Fibroblast of mammary gland (primary cell): ENCODE results near the gene ACE.

Experiments
- DNase-seq: peaks from one replicate; pipeline ENCODE4 v3.0.0-alpha.2; 2010; ENCODE audit warnings: low read depth
- H3K4me3 ChIP-seq: 2 replicates; pipeline ENCODE4 v1.5.1; 2011; ENCODE audit warnings: low read depth, mild to moderate bottlenecking, low read length, moderate library complexity; ENCODE audit not compliant: control insufficient read depth
- TF ChIP-seq, protein P1 (sequence below): conservative IDR thresholded peaks from 2 replicates; pipeline ENCODE4 v1.5.1; 2011; ENCODE audit warnings: low read depth, low read length, inconsistent platforms; ENCODE audit not compliant: control insufficient read depth, insufficient read depth

ACE gene

DNA sequence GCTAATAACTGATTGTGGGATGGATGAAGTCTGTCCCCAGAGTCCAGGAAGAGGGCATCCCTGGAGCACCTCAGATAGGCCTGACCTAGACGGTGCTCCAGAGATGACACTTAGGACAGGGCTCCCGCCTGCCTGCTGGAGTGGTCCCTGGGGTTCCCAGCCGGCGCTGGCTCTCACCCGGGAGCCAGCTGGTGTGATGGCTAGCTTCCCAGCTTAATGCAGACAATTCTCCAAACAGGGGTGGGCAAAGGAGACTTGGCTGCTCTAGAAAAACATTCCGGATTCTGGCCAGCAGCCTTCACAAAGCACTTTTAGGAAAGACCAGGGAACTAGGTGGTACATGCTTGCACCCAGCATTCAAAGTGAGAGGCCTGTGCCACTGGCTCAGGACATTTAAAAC is 18.6 kb downstream of the ACE start:
- TF ChIP-seq, protein P1, sequence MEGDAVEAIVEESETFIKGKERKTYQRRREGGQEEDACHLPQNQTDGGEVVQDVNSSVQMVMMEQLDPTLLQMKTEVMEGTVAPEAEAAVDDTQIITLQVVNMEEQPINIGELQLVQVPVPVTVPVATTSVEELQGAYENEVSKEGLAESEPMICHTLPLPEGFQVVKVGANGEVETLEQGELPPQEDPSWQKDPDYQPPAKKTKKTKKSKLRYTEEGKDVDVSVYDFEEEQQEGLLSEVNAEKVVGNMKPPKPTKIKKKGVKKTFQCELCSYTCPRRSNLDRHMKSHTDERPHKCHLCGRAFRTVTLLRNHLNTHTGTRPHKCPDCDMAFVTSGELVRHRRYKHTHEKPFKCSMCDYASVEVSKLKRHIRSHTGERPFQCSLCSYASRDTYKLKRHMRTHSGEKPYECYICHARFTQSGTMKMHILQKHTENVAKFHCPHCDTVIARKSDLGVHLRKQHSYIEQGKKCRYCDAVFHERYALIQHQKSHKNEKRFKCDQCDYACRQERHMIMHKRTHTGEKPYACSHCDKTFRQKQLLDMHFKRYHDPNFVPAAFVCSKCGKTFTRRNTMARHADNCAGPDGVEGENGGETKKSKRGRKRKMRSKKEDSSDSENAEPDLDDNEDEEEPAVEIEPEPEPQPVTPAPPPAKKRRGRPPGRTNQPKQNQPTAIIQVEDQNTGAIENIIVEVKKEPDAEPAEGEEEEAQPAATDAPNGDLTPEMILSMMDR = no peak
- no peak for DNase-seq
- no peak overlapping the region for H3K4me3 ChIP-seq

GRCh38 chr17:63496177-63496576 is 19.3 kb downstream of the ACE start:
- TF ChIP-seq, protein P1 = no peak
- H3K4me3 ChIP-seq = no peak overlapping the region
- DNase-seq = no peak

DNA sequence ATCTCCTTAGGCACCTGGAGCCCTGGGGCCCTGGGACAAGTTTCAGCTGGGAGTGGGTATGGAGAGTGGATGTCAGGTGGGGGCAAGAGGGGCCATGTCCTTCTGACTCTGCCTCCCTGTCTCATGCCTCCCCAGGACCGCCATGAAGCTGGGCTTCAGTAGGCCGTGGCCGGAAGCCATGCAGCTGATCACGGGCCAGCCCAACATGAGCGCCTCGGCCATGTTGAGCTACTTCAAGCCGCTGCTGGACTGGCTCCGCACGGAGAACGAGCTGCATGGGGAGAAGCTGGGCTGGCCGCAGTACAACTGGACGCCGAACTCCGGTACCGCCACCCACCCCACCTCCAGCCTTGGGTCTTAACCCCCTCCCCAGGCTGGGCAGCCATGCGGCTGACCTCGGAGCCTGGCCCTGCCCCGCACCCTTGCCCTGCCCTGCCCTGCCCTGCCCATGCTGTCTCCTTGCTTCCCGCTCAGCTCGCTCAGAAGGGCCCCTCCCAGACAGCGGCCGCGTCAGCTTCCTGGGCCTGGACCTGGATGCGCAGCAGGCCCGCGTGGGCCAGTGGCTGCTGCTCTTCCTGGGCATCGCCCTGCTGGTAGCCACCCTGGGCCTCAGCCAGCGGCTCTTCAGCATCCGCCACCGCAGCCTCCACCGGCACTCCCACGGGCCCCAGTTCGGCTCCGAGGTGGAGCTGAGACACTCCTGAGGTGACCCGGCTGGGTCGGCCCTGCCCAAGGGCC is 20.0 kb downstream of the ACE start:
- TF ChIP-seq, protein P1 = no peak
- no peak overlapping the region for H3K4me3 ChIP-seq
- no peak for DNase-seq

DNA sequence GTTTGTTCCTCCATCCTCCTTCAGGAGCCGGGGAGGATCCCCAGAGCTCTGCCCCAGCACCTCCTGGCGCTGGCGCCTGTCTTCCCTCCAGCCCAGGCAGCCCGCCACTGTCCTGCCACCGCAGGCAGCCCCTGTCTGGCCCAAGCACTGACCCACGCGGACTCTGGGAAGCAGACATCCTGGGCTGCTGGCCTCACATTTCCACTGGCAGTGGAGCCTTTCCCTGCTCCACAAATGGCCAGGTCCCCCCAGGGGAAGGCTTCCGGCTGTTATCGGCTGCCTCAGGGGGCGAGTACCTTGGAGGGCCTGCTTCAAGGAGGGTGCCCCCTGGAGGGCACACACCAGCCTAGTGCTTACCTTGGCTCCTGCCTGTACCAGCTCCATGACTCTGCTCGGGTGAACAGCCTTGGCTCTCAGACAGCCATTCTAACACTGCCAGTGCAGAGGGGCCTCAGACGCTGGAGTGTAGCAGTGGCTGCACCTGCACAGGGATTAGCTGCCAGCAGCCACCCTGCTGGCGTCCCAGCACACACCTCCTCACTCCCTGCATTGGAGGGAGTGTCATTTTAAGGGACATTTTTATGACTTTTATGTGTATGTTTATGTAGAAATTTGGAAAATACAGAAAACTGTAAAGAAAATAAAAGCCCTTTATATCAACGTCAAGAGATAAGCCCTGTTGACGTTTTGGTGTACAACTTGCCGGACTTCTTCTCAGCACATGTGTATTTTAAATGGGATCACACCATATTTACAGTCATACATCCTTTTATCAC is 21.0 kb downstream of the ACE start:
- DNase-seq = peak; percentile 15
- TF ChIP-seq, protein P1 = no peak
- no peak overlapping the region for H3K4me3 ChIP-seq

DNA sequence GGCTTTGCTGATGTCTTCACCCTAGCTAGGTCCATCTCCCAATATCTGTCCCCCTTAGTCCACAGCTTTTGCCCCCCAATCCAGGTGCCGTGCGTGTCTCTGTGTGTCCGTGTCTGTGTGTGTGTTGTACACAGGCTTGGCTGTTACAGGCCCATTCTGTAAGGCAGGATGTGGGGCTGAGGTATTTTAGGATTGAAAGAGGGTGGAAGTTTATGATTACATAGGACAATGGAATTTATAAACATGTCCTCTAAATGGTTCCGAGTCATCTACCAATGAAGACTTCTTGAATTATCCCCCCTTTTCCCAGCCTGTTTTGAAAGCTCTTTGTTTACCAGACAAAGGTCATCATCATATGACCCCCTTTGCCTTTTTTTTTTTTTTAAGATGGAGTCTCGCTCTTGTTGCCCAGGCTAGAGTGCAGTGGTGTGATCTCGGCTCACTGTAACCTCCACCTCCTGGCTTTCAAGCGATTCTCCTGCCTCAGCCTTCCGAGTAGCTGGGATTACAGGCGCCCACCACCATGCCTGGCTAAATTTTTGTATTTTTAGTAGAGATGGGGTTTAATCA is 21.9 kb downstream of the ACE start:
- TF ChIP-seq, protein P1 = no peak
- DNase-seq = peak; percentile 30
- H3K4me3 ChIP-seq = no peak overlapping the region

DNA sequence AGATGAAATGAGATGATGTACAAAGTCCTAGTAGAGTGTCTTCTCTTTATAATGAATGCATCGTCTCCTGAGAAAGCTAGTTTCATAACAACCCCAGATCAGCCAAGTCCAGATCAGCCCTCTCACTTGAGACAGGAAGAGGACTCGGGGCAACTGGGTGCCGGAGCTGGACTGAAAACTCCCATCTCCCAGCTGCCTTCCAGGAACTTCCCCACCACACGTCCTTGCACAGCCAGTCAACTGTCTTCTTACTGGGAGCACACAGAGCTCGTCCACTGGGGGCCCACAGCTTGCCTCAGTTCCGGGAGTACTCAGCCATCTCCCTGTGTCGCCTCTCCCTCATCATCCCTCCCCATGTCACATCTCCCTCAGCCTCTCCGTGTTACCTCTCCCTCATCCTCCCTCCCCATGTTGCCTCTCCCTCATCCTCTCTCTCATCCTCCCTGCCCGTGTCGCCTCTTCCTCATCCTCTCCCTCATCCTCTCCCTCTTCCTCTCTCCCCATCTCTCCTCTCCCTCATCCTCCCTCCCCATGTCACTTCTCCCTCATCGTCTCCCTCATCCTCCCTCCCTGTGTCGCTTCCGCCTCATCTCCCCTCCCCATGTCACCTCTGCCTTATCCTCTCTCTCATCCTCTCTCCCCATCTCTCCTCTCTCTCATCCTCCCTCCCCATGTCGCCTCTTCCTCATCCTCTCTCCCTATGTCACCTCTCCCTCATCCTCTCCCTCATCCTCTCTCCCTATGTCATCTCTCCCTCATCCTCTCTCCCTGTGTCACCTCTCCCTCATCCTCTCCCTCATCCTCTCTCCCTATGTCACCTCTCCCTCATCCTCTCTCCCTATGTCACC is 23.9 kb downstream of the ACE start:
- no peak for DNase-seq
- TF ChIP-seq, protein P1 = no peak

More for the DNA sequence above, 23.9 kb downstream of the ACE start:
- H3K4me3 ChIP-seq = no peak overlapping the region
